ENCODE results near the gene PALM. TPM values are rescaled to one million over a fixed set of nuclear protein-coding genes. Genes with fewer than 3 reads are reported as not detected.

The PALM gene
- total and polyA plus RNA-seq, 9 of the 15 experiments (the other 6 are each of a cell fraction or from before 2014, with no cell fraction given), result 0.04 to 6.6 (median 1.7) TPM

- TF ChIP-seq ZHX1 (conservative IDR thresholded peaks at IDR 0.05; ENCODE audit: low read length) (no peak), E2F1 (CRISPR knock-in tag; IDR thresholded peaks at IDR 0.05) (no peak), HMBOX1 (IDR thresholded peaks at IDR 0.05) (no peak), NFE2 (IDR thresholded peaks at IDR 0.05; ENCODE audit: low read depth) (peak; percentile 4; the same call in 1 of the 2 replicates), ZNF280B (CRISPR knock-in tag; IDR thresholded peaks at IDR 0.05) (no peak), ZNF785 (CRISPR knock-in tag; IDR thresholded peaks at IDR 0.05) (no peak), ZNF639 (CRISPR knock-in tag; conservative IDR thresholded peaks at IDR 0.05 in 1 of 2, IDR thresholded peaks at IDR 0.05 in 1 of 2) (no peak), FOXO4 (CRISPR knock-in tag; IDR thresholded peaks at IDR 0.05) (no peak), C11orf30 (IDR thresholded peaks at IDR 0.05; ENCODE audit: low read depth) (no peak), ELK3 (CRISPR knock-in tag; IDR thresholded peaks at IDR 0.05) (no peak), PCBP2 (IDR thresholded peaks at IDR 0.05; ENCODE audit: low read depth, low read length, poor library complexity, severe bottlenecking) (no peak), ZNF584 (CRISPR knock-in tag; IDR thresholded peaks at IDR 0.05; ENCODE audit: low read depth) (peak; percentile 61; the same call in 1 of the 2 replicates), IRF2 (CRISPR knock-in tag; IDR thresholded peaks at IDR 0.05) (no peak), ZNF583 (CRISPR knock-in tag; IDR thresholded peaks at IDR 0.05) (no peak), NCOA2 (IDR thresholded peaks at IDR 0.05; ENCODE audit: partially characterized antibody in 2 of 2) (no peak), RBM34 (IDR thresholded peaks at IDR 0.05; ENCODE audit: borderline replicate concordance, insufficient read depth, low read length) (no peak)
Measured at GRCh38 chr19:791567-792305, 83.0 kb downstream of the PALM start (continued).

All from K562 (cell line).